GM19463 (cell line): ENCODE measurements around the gene COG6.

Source experiments
- ATAC-seq: cut with Tn5 transposase; IDR thresholded peaks from one replicate; pipeline ENCODE4 v1.9.1; 2021; ENCODE audit warnings: mild to moderate bottlenecking, moderate library complexity; ENCODE audit not compliant: unreplicated experiment

Gene COG6

GRCh38 chr13:39676315-39676876 lies 20.9 kb downstream of the COG6 start:
- ATAC-seq, result no peak

- no peak for ATAC-seq
Measured at GRCh38 chr13:39682310-39682709, 26.8 kb downstream of the COG6 start.

- ATAC-seq, result peak; percentile 72
Measured at GRCh38 chr13:39682788-39683187, 27.3 kb downstream of the COG6 start.

GRCh38 chr13:39684531-39685137 lies 29.2 kb downstream of the COG6 start:
- ATAC-seq, result no peak

GRCh38 chr13:39685652-39686051 lies 30.2 kb downstream of the COG6 start:
- no peak for ATAC-seq

- no peak for ATAC-seq
Measured at GRCh38 chr13:39688278-39688677, 32.8 kb downstream of the COG6 start.

GRCh38 chr13:39688699-39689405 lies 33.4 kb downstream of the COG6 start:
- peak; percentile 87 for ATAC-seq

- ATAC-seq, result no peak
Measured at GRCh38 chr13:39692660-39693438, 37.4 kb downstream of the COG6 start.

- no peak for ATAC-seq
Measured at GRCh38 chr13:39699274-39699673, 43.8 kb downstream of the COG6 start.

- no peak for ATAC-seq
Measured at GRCh38 chr13:39712626-39713025, 57.2 kb downstream of the COG6 start.

GRCh38 chr13:39729156-39729555 lies 73.7 kb downstream of the COG6 start:
- ATAC-seq, result no peak

GRCh38 chr13:39734952-39735351 lies 79.5 kb downstream of the COG6 start:
- no peak for ATAC-seq

GRCh38 chr13:39737047-39737446 lies 81.6 kb downstream of the COG6 start:
- ATAC-seq, result no peak

GRCh38 chr13:39740761-39741160 lies 85.3 kb downstream of the COG6 start:
- ATAC-seq, result no peak

- ATAC-seq, result no peak
Measured at GRCh38 chr13:39748961-39749360, 93.5 kb downstream of the COG6 start.

- no peak for ATAC-seq
Measured at GRCh38 chr13:39749528-39749927, 94.1 kb downstream of the COG6 start.

GRCh38 chr13:39751805-39752204 lies 96.3 kb downstream of the COG6 start:
- ATAC-seq, result no peak

- ATAC-seq, result peak; percentile 95
Measured at GRCh38 chr13:39760521-39760920, 105.1 kb downstream of the COG6 start.

GRCh38 chr13:39765801-39766463 lies 110.5 kb downstream of the COG6 start:
- no peak for ATAC-seq

- ATAC-seq, result no peak
Measured at GRCh38 chr13:39766464-39767158, 111.1 kb downstream of the COG6 start.
